Muscle layer of colon (tissue), 2 donors: ENCODE results near the gene RPSA.
A peak's percentile ranks its signal among the peaks of the same experiment; 100 is the strongest.

Experiments used
- H3K27ac ChIP-seq: one replicate; pipeline ENCODE4 v1.7.0; 2013; ENCODE audit warnings: low read depth, mild to moderate bottlenecking, low read length, moderate library complexity
- H3K27me3 ChIP-seq, 2 donors: one replicate each; pipeline ENCODE4 v1.7.0; 2013; ENCODE audit warnings: low read length in 2 of 2, mild to moderate bottlenecking in 2 of 2; ENCODE audit not compliant: insufficient read depth in 2 of 2, control insufficient read depth in 1 of 2
- H3K36me3 ChIP-seq: one replicate; pipeline ENCODE4 v1.7.0; 2013; ENCODE audit warnings: mild to moderate bottlenecking, low read length; ENCODE audit not compliant: insufficient read depth
- H3K4me1 ChIP-seq: one replicate; pipeline ENCODE4 v1.7.0; 2013; ENCODE audit warnings: mild to moderate bottlenecking, low read length; ENCODE audit not compliant: insufficient read depth
- H3K4me3 ChIP-seq, 2 donors: one replicate each; pipeline ENCODE4 v1.7.0; 2013; ENCODE audit warnings: low read length in 2 of 2, low read depth in 1 of 2, mild to moderate bottlenecking in 1 of 2, moderate library complexity in 1 of 2
- H3K9ac ChIP-seq: one replicate; pipeline ENCODE4 v1.7.0; 2013; ENCODE audit warnings: low read length
- H3K9me3 ChIP-seq: one replicate; pipeline ENCODE4 v1.7.0; 2013; ENCODE audit warnings: mild to moderate bottlenecking, low read length
- donor health status: abdominal sarcoma.
- donor health status: Adenocarcinoma of cecum.

RPSA gene

GRCh38 chr3:39381432-39381831 is 25.1 kb upstream of the RPSA start:
- no peaks in the 10 kb centered on the region for H3K36me3 ChIP-seq
- H3K9ac ChIP-seq, result no peak overlapping the region
- no peaks in the 10 kb centered on the region for H3K9me3 ChIP-seq
- H3K4me1 ChIP-seq, result peaks cover 11% of the 10 kb centered on the region
- H3K27me3 ChIP-seq, result no peaks in the 10 kb centered on the region
- H3K4me3 ChIP-seq, result no peak overlapping the region
- H3K27ac ChIP-seq, result no peak overlapping the region

DNA sequence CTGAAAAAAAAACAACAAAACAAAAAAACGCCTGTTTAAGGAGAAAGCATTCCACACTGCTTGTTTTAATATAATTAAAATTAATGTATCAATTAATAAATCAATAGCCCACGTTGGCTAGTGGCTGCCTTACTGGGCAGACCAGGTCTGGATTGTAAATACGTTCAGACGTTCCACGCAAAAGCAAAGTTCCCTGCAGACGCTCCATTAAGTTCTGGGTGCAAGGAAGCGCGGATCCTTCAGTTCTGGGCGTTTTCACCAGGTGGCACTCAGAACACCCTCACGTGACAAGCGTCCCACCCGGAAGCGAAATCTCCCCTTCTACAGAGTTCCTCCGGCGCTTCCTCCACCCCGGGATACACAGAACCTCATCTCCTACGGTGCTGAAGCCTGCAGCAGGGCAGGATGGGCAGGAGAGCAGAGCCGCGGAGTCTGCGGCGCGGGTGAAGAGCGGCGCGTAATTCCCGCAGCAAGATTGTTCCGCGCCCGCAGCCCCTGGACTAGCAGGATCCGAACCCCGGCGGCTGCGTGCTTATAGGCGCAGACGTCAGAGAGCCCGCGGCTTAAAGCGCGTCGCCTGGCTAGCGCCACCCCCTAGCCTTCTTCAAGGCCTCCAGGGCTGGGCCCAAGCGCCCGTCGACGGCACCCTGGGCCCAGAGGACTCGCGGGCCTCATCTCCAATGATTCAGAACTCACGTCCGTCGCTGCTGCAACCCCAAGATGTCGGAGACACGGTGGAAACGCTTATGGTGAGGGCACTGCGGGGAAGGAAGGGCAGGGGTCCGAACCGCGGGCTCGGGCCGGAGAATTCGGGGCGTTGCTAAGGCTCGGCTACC is 23.3 kb upstream of the RPSA start, which contains the start of gene SLC25A38:
TSS of gene SLC25A38 (plus strand) at position 326 of the 836 bp plus-strand sequence. CDS start at position 681, 355 bp downstream.
- Histone ChIP-seq H3K27me3 (no peaks in the 10 kb centered on the region), H3K4me3 (peak within 1 kb of the TSS; percentile 63 to 96), H3K27ac (peak within 1 kb of the TSS; percentile 85), H3K9me3 (no peaks in the 10 kb centered on the region), H3K4me1 (peaks cover 11% of the 10 kb centered on the region), H3K9ac (peak within 1 kb of the TSS; percentile 70), H3K36me3 (no peaks in the 10 kb centered on the region)

GRCh38 chr3:39383881-39384664 is 22.4 kb upstream of the RPSA start:
- peak overlapping the region; percentile 85 for H3K27ac ChIP-seq
- H3K36me3 ChIP-seq, result no peaks in the 10 kb centered on the region
- H3K4me1 ChIP-seq, result peaks cover 11% of the 10 kb centered on the region
- peak overlapping the region; percentile 70 for H3K9ac ChIP-seq
- no peaks in the 10 kb centered on the region for H3K27me3 ChIP-seq
- H3K9me3 ChIP-seq, result no peaks in the 10 kb centered on the region
- H3K4me3 ChIP-seq, result peak overlapping the region; percentile 63 to 96

- H3K4me1 ChIP-seq, result peaks cover 11% of the 10 kb centered on the region
- no peak overlapping the region for H3K27ac ChIP-seq
- no peaks in the 10 kb centered on the region for H3K27me3 ChIP-seq
- H3K9ac ChIP-seq, result no peak overlapping the region
- H3K36me3 ChIP-seq, result no peaks in the 10 kb centered on the region
- H3K4me3 ChIP-seq, result peak overlapping the region in 1 of 2 donors; percentile 96
- no peaks in the 10 kb centered on the region for H3K9me3 ChIP-seq
These were observed 21.9 kb upstream of the RPSA start for GRCh38 chr3:39384665-39385000.

GRCh38 chr3:39385456-39386090 is 20.9 kb upstream of the RPSA start:
- H3K4me3 ChIP-seq, result no peak overlapping the region
- H3K36me3 ChIP-seq, result peaks cover 4% of the 10 kb centered on the region
- no peaks in the 10 kb centered on the region for H3K27me3 ChIP-seq
- peaks cover 11% of the 10 kb centered on the region for H3K4me1 ChIP-seq
- no peak overlapping the region for H3K9ac ChIP-seq
- H3K9me3 ChIP-seq, result no peaks in the 10 kb centered on the region
- H3K27ac ChIP-seq, result no peak overlapping the region

GRCh38 chr3:39386318-39386717 is 20.2 kb upstream of the RPSA start:
- Histone ChIP-seq H3K9ac (no peak overlapping the region), H3K4me1 (peaks cover 11% of the 10 kb centered on the region), H3K4me3 (no peak overlapping the region), H3K36me3 (peaks cover 11% of the 10 kb centered on the region), H3K27ac (no peak overlapping the region), H3K27me3 (no peaks in the 10 kb centered on the region), H3K9me3 (no peaks in the 10 kb centered on the region)

GRCh38 chr3:39387411-39387975 is 19.0 kb upstream of the RPSA start:
- no peaks in the 10 kb centered on the region for H3K27me3 ChIP-seq
- H3K4me3 ChIP-seq, result no peak overlapping the region
- peaks cover 8% of the 10 kb centered on the region for H3K4me1 ChIP-seq
- no peaks in the 10 kb centered on the region for H3K9me3 ChIP-seq
- peaks cover 21% of the 10 kb centered on the region for H3K36me3 ChIP-seq
- no peak overlapping the region for H3K9ac ChIP-seq
- no peak overlapping the region for H3K27ac ChIP-seq

DNA sequence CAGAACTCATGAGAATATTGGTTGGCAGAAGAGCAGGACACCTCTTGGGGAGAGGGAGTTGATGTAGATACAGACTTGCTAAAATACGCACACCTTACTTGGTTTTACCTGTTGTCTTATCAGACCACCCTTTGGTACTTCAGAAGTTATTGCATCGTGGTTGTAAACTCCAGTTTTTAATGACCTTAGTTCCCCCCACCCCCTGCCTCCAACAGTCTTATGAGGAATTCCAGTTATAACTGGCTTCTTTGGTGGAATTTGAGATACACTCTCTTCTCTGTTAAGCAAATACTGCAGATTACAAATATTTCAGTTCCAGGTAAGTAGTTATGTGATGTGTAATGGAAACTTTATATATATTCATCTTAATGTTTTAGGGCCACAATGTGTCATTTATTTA is 18.4 kb upstream of the RPSA start:
- Histone ChIP-seq H3K36me3 (peaks cover 26% of the 10 kb centered on the region), H3K27me3 (no peaks in the 10 kb centered on the region), H3K4me3 (no peak overlapping the region), H3K27ac (no peak overlapping the region), H3K9ac (no peak overlapping the region), H3K9me3 (no peaks in the 10 kb centered on the region), H3K4me1 (peaks cover 5% of the 10 kb centered on the region)

DNA sequence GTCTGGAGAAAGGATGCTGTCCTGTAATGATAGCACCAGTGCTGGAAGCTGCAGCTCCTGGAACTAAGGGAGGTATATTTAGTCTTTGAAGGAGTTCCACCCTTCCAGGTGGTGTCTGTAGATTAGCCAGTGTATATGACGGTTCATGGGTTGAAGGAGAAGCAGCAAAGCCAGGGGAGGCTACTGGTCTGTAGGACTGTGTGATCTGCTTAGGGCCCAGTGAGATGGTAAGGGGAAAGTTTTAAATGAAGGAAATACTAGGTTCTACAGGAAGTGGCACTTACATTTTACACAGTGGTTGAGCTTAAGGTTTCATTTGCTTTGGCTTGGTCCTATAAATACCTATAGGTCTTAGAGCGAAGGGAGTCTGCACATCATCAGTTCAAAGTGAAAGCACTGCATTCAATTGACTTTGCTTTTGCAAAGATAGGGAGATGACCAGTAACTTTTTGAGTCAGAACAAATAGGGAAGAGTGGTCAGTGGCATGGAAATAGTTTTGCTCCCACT is 17.7 kb upstream of the RPSA start:
- no peaks in the 10 kb centered on the region for H3K27me3 ChIP-seq
- H3K4me1 ChIP-seq, result peaks cover 5% of the 10 kb centered on the region
- H3K9me3 ChIP-seq, result no peaks in the 10 kb centered on the region
- no peak overlapping the region for H3K27ac ChIP-seq
- H3K9ac ChIP-seq, result no peak overlapping the region
- no peak overlapping the region for H3K4me3 ChIP-seq
- H3K36me3 ChIP-seq, result peaks cover 32% of the 10 kb centered on the region

GRCh38 chr3:39390181-39390580 is 16.3 kb upstream of the RPSA start:
- Histone ChIP-seq H3K4me3 (no peak overlapping the region), H3K9me3 (no peaks in the 10 kb centered on the region), H3K9ac (no peak overlapping the region), H3K4me1 (no peaks in the 10 kb centered on the region), H3K27ac (no peak overlapping the region), H3K36me3 (peaks cover 44% of the 10 kb centered on the region), H3K27me3 (no peaks in the 10 kb centered on the region)

- H3K9me3 ChIP-seq, result no peaks in the 10 kb centered on the region
- no peaks in the 10 kb centered on the region for H3K27me3 ChIP-seq
- H3K27ac ChIP-seq, result no peak overlapping the region
- H3K36me3 ChIP-seq, result peaks cover 50% of the 10 kb centered on the region
- no peak overlapping the region for H3K4me3 ChIP-seq
- no peaks in the 10 kb centered on the region for H3K4me1 ChIP-seq
- no peak overlapping the region for H3K9ac ChIP-seq
These were observed 9.8 kb upstream of the RPSA start for GRCh38 chr3:39396690-39397089.
